ENCODE data around the gene MMP3.

GRCh38 chr11:102799681-102800340 lies 43.6 kb downstream of the MMP3 start:
- TF ChIP-seq CTCF (IDR thresholded peaks at IDR 0.05; ENCODE audit: low read depth, low read length, poor library complexity, severe bottlenecking) (no peak), EZH2phosphoT487 (IDR thresholded peaks at IDR 0.05; ENCODE audit: borderline replicate concordance, low read length) (no peak)

All from DOHH2 (cell line).